HCT116 (cell line): ENCODE measurements around the gene PAX8. TPM values are rescaled to one million over a fixed set of nuclear protein-coding genes. Genes with fewer than 3 reads are reported as not detected.

Experiments used
- ATAC-seq: fragments of 200-7000 bp; cut with Tn5 transposase; 2 replicates; pipeline ENCODE4 v1.9.1; 2020; ENCODE audit warnings: mild to moderate bottlenecking, moderate library complexity
- BruUV-seq: library from RNA; stranded (reverse); fragments of 400-500 nt; replicated peaks from 2 replicates; lab custom pipeline; 2021; lab: Mats Ljungman, UMichigan
- CTCF ChIA-PET: fragments of 300-600 bp; sonication (Branson Sonifier 250); formaldehyde crosslinking; loops from one replicate; lab custom pipeline; 2021; ENCODE audit warnings: antibody characterized with exemption; lab: Charles Lee
- POLR2A ChIA-PET: fragments of 300-600, 350-600 bp; sonication (Branson Sonifier 250); formaldehyde crosslinking; loops from one replicate; lab custom pipeline; 2021; ENCODE audit warnings: antibody characterized with exemption; lab: Charles Lee
- RAD21 ChIA-PET, 2 experiments: fragments of 300-600 bp; sonication (Branson Sonifier 250); formaldehyde crosslinking; loops; one replicate each; lab custom pipeline; 2023; ENCODE audit warnings: low total read pairs in 2 of 2; ENCODE audit not compliant: uncharacterized antibody in 2 of 2, unreplicated experiment in 2 of 2, low non-redundant PET in 1 of 2; lab: Charles Lee
- DNase-seq: peaks from one replicate; pipeline ENCODE4 v3.0.0-alpha.2; 2010; ENCODE audit warnings: low read depth, low spot score
- H2AFZ ChIP-seq: fragments of 200-600 bp; shearing (Covaris generic), sonication (generic); 2 replicates; pipeline ENCODE4 v1.6.1; 2017; ENCODE audit warnings: low read depth, mixed run types, mixed read lengths, antibody characterized with exemption, low read length; ENCODE audit not compliant: poor library complexity, severe bottlenecking
- H3K27ac ChIP-seq: 2 replicates; pipeline ENCODE4 v1.5.1; 2012; ENCODE audit warnings: low read depth, low read length
- H3K27me3 ChIP-seq: fragments of 200-600 bp; sonication (generic); 2 replicates; pipeline ENCODE4 v1.6.1; 2016; ENCODE audit warnings: mixed run types, low read length, mixed read lengths; ENCODE audit not compliant: insufficient read depth
- H3K36me3 ChIP-seq, 2 experiments: fragments of 200-500 bp in 1 of 2; fragments of 200-600 bp in 1 of 2; sonication (Bioruptor generic) in 1 of 2; sonication (generic) in 1 of 2; 2 replicates each; pipeline versions ENCODE4 v1.5.1 to v1.6.1; 2014 to 2016; ENCODE audit warnings: low read length in 2 of 2, inconsistent platforms in 1 of 2, mixed read lengths in 1 of 2, mixed run types in 1 of 2; ENCODE audit not compliant: insufficient read depth in 2 of 2, control insufficient read depth in 1 of 2
- H3K4me1 ChIP-seq, 2 experiments: fragments of 200-600 bp in 1 of 2; sonication (generic) in 1 of 2; 2 replicates each; pipeline versions ENCODE4 v1.5.1 to v1.6.1; 2012 to 2017; ENCODE audit warnings: low read length in 2 of 2, inconsistent platforms in 1 of 2, mild to moderate bottlenecking in 1 of 2, mixed read lengths in 1 of 2, mixed run types in 1 of 2, moderate library complexity in 1 of 2; ENCODE audit not compliant: insufficient read depth in 2 of 2, control insufficient read depth in 1 of 2
- H3K4me2 ChIP-seq: fragments of 200-600 bp; sonication (generic); 2 replicates; pipeline ENCODE4 v1.6.1; 2017; ENCODE audit warnings: mixed run types, low read length, mixed read lengths
- H3K4me3 ChIP-seq, 2 experiments: fragments of 200-600 bp in 1 of 2; sonication (generic) in 1 of 2; replicated peaks in 1 of 2; 2 replicates each; pipeline ENCODE4 v1.5.1; 2011 to 2016; ENCODE audit warnings: low read length in 2 of 2, control low read depth in 1 of 2, low read depth in 1 of 2, mild to moderate bottlenecking in 1 of 2, mixed read lengths in 1 of 2, mixed run types in 1 of 2
- H3K79me2 ChIP-seq: fragments of 200-600 bp; sonication (generic); 2 replicates; pipeline ENCODE4 v1.6.1; 2017; ENCODE audit warnings: mild to moderate bottlenecking, mixed run types, low read length, moderate library complexity, mixed read lengths; ENCODE audit not compliant: insufficient read depth
- H3K9ac ChIP-seq: fragments of 200-600 bp; sonication (generic); 2 replicates; pipeline ENCODE4 v1.6.1; 2016; ENCODE audit warnings: low read length, mixed read lengths
- H3K9me2 ChIP-seq: fragments of 200-600 bp; sonication (generic), shearing (Covaris generic); 2 replicates; pipeline ENCODE4 v1.6.1; 2017; ENCODE audit warnings: mixed run types, mild to moderate bottlenecking, moderate library complexity; ENCODE audit not compliant: insufficient read depth
- H3K9me3 ChIP-seq, 2 experiments: fragments of 200-500 bp in 1 of 2; fragments of 200-600 bp in 1 of 2; sonication (Bioruptor generic) in 1 of 2; sonication (generic) in 1 of 2; 2 replicates each; pipeline ENCODE4 v1.6.1; 2014 to 2017; ENCODE audit warnings: low read length in 2 of 2, mixed read lengths in 2 of 2, inconsistent platforms in 1 of 2, low read depth in 1 of 2, mild to moderate bottlenecking in 1 of 2, mixed run types in 1 of 2, moderate library complexity in 1 of 2; ENCODE audit not compliant: control insufficient read depth in 1 of 2, insufficient read depth in 1 of 2
- H4K20me1 ChIP-seq: fragments of 200-600 bp; sonication (generic), shearing (Covaris generic); 2 replicates; pipeline ENCODE4 v1.6.1; 2017; ENCODE audit warnings: mixed run types, mild to moderate bottlenecking, moderate library complexity; ENCODE audit not compliant: insufficient read depth
- ELF1 ChIP-seq: IDR thresholded peaks from 2 replicates; pipeline ENCODE4 v1.6.1; 2012; ENCODE audit warnings: low read depth, borderline replicate concordance
- FOSL1 ChIP-seq: IDR thresholded peaks from 2 replicates; pipeline ENCODE4 v1.6.1; 2012; ENCODE audit warnings: low read depth
- SP1 ChIP-seq: IDR thresholded peaks from 2 replicates; pipeline ENCODE4 v1.6.1; 2012; ENCODE audit warnings: low read depth
- TCF7L2 ChIP-seq: IDR thresholded peaks from 2 replicates; pipeline ENCODE4 v1.7.0; 2011; ENCODE audit warnings: borderline replicate concordance, inconsistent platforms; ENCODE audit not compliant: insufficient read depth, insufficient read length; ENCODE audit errors: extremely low read depth
- YY1 ChIP-seq: IDR thresholded peaks from 2 replicates; pipeline ENCODE4 v1.6.1; 2011; ENCODE audit warnings: low read length, low read depth, moderate library complexity, mild to moderate bottlenecking; ENCODE audit not compliant: insufficient replicate concordance; ENCODE audit errors: extremely low read depth
- ZFX ChIP-seq: fragments of 450-650 bp; IDR thresholded peaks from 2 replicates; pipeline ENCODE4 v1.6.1; 2017
- ZNF274 ChIP-seq: fragments of 200-500 bp; sonication (Bioruptor generic); IDR thresholded peaks from 2 replicates; pipeline ENCODE4 v1.6.1; 2014; ENCODE audit warnings: mild to moderate bottlenecking, low read depth, low read length, inconsistent platforms
- intact Hi-C: fragments of 100-400 bp; cut with micrococcal nuclease; formaldehyde crosslinking; loops from 2 replicates; pipeline ENCODE4 v1.10.0; 2022
- total RNA-seq: library from RNA; stranded (reverse); gene quantifications from one replicate; pipeline ENCODE4 v1.2.1, GENCODE V29; 2021; ENCODE audit not compliant: unreplicated experiment
- TF ChIP-seq, protein P1 (sequence below): IDR thresholded peaks from 2 replicates; pipeline ENCODE4 v1.6.1; 2012; ENCODE audit warnings: low read depth
- TF ChIP-seq, protein P2 (sequence below): IDR thresholded peaks from 2 replicates; pipeline ENCODE4 v1.6.1; 2012

The PAX8 gene
- total RNA-seq, 1 experiment from 2014 or later: 4.4 TPM

DNA sequence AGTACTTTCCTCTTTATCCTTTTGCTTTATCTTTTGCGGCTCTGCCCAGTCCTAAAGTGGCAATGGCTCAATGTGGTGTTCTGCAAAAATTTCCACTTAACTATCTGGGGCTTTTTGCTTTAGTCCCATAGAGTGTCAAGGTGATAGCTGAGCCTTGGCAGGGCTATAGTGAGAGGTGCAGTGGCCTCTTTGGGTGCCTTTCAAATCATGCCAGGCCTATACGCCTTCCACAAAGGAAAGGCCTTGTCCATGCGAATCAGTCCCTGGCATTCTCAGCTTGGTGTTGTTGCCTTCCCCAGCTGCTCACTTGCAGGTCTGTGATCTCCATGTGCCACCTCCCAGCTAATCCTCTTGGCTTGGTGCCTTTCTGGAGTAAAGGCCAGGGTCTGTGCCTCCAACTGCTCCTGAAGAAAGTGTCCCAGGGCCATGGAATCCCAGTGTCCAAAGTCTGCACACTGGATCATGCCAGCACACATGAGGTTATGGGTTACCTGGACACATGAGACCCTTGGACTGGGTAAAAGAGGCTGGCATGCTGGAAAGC is 26.6 kb downstream of the PAX8 start:
- Histone ChIP-seq H3K4me3 (no peak overlapping the region), H3K9me3 (no peaks in the 10 kb centered on the region), H3K9ac (no peak overlapping the region), H3K4me1 (peaks cover 0 to 18% of the 10 kb centered on the region in 2 experiments; a peak in 1 of 4 replicates), H3K36me3 (peaks cover 7 to 19% of the 10 kb centered on the region in 2 experiments; a peak in 2 of 4 replicates), H3K4me2 (no peak overlapping the region), H2AFZ (no peak overlapping the region), H3K27me3 (no peaks in the 10 kb centered on the region), H3K79me2 (no peaks in the 10 kb centered on the region), H4K20me1 (no peaks in the 10 kb centered on the region), H3K9me2 (no peaks in the 10 kb centered on the region), H3K27ac (no peak overlapping the region)
- ChIA-PET RAD21 (interaction anchor here in 1 of 2 experiments (0.6 kb wide), 1 partner anchor 184 kb away, joined by 3 read pairs; no protein-coding TSS in a partner anchor), POLR2A (no interaction called here), CTCF (no interaction called here)
- TF ChIP-seq TCF7L2: no peak
- TF ChIP-seq, protein P1, sequence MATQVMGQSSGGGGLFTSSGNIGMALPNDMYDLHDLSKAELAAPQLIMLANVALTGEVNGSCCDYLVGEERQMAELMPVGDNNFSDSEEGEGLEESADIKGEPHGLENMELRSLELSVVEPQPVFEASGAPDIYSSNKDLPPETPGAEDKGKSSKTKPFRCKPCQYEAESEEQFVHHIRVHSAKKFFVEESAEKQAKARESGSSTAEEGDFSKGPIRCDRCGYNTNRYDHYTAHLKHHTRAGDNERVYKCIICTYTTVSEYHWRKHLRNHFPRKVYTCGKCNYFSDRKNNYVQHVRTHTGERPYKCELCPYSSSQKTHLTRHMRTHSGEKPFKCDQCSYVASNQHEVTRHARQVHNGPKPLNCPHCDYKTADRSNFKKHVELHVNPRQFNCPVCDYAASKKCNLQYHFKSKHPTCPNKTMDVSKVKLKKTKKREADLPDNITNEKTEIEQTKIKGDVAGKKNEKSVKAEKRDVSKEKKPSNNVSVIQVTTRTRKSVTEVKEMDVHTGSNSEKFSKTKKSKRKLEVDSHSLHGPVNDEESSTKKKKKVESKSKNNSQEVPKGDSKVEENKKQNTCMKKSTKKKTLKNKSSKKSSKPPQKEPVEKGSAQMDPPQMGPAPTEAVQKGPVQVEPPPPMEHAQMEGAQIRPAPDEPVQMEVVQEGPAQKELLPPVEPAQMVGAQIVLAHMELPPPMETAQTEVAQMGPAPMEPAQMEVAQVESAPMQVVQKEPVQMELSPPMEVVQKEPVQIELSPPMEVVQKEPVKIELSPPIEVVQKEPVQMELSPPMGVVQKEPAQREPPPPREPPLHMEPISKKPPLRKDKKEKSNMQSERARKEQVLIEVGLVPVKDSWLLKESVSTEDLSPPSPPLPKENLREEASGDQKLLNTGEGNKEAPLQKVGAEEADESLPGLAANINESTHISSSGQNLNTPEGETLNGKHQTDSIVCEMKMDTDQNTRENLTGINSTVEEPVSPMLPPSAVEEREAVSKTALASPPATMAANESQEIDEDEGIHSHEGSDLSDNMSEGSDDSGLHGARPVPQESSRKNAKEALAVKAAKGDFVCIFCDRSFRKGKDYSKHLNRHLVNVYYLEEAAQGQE: no peak
- TF ChIP-seq SP1: no peak
- no peak for DNase-seq
- intact Hi-C loops: no loop called here
- BruUV-seq: no TSS peak
- no peak for ATAC-seq

DNA sequence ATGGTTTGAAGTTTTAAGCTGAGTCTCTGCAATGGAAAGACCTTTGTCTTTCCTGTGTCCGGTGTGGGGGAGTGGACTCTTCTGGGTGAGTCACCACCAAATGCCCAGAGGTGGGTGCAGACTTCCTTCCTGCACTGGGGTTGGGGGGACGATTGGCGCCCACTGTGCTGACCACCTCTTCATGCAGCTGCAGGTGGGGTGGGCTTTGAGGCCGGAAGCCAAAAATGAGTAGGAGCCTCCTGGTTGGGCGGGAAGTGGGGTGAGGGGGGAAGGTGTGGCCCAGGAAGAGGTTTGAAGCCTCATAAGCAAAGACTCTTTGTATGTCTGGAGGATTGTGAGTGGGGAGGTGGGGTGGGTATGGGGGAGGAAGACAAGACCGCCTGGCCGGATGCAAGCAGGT is 27.6 kb downstream of the PAX8 start:
- ChIA-PET CTCF (no interaction called here), POLR2A (interaction anchor here (1.0 kb wide), 1 partner anchor 33 kb away, joined by 3 read pairs; no protein-coding TSS in a partner anchor), RAD21 (interaction anchor here (0.6 to 1.1 kb wide), 2 partner anchors 120 to 185 kb away, joined by 3 read pairs; no protein-coding TSS in a partner anchor)
- no peak overlapping the region for H3K27ac ChIP-seq
- H3K4me2 ChIP-seq: no peak overlapping the region
- no TSS peak for BruUV-seq
- peaks cover 0 to 18% of the 10 kb centered on the region in 2 experiments; a peak in 1 of 4 replicates for H3K4me1 ChIP-seq
- no peak overlapping the region for H2AFZ ChIP-seq
- DNase-seq: no peak
- intact Hi-C loops: no loop called here
- no peaks in the 10 kb centered on the region for H4K20me1 ChIP-seq
- H3K36me3 ChIP-seq: peaks cover 2 to 20% of the 10 kb centered on the region in 2 experiments; a peak in 1 of 4 replicates
- no peak for ATAC-seq
- no peaks in the 10 kb centered on the region for H3K27me3 ChIP-seq
- no peak overlapping the region for H3K4me3 ChIP-seq
- TF ChIP-seq YY1 (no peak), ELF1 (no peak), ZNF274 (no peak), SP1 (no peak), FOSL1 (no peak), ZFX (no peak)
- TF ChIP-seq, protein P2, sequence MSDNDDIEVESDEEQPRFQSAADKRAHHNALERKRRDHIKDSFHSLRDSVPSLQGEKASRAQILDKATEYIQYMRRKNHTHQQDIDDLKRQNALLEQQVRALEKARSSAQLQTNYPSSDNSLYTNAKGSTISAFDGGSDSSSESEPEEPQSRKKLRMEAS: no peak
- H3K9me3 ChIP-seq: no peaks in the 10 kb centered on the region
- H3K9me2 ChIP-seq: no peaks in the 10 kb centered on the region
- no peak overlapping the region for H3K9ac ChIP-seq
- H3K79me2 ChIP-seq: no peaks in the 10 kb centered on the region
